Activated CD4-positive, alpha-beta T cell treated with anti-CD3 and anti-CD28 coated beads for 24 hours (primary cell): Measurements from ENCODE around the gene XXYLT1.
"Not testable (repeated sequence)": the region's sequence is repeated elsewhere in the genome, so short reads cannot be mapped to it uniquely, and the experiment has no call there.

Experiments used
- DNase-seq, 2 donors: peaks; one replicate each; pipeline ENCODE4 v3.0.0-alpha.2; 2020; ENCODE audit warnings: low read depth in 2 of 2

Gene XXYLT1

GRCh38 chr3:195250473-195251251 lies 20.3 kb downstream of the XXYLT1 start:
- DNase-seq, result no peak

- no peak for DNase-seq
Observed at GRCh38 chr3:195249858-195250464, 21.0 kb downstream of the XXYLT1 start.

GRCh38 chr3:195249057-195249770 lies 21.7 kb downstream of the XXYLT1 start:
- DNase-seq, result no peak

GRCh38 chr3:195248281-195248680 lies 22.7 kb downstream of the XXYLT1 start:
- no peak for DNase-seq

GRCh38 chr3:195247863-195248189 lies 23.1 kb downstream of the XXYLT1 start:
- no peak for DNase-seq

GRCh38 chr3:195247086-195247862 lies 23.7 kb downstream of the XXYLT1 start:
- DNase-seq, result no peak

- DNase-seq, result no peak
Observed at GRCh38 chr3:195246581-195246995, 24.4 kb downstream of the XXYLT1 start.

GRCh38 chr3:195245531-195245951 lies 25.4 kb downstream of the XXYLT1 start:
- DNase-seq, result no peak

GRCh38 chr3:195241592-195242355 lies 29.2 kb downstream of the XXYLT1 start:
- DNase-seq, result no peak

GRCh38 chr3:195240939-195241338 lies 30.0 kb downstream of the XXYLT1 start:
- DNase-seq, result no peak

- no peak for DNase-seq
Observed at GRCh38 chr3:195240171-195240701, 30.7 kb downstream of the XXYLT1 start.

GRCh38 chr3:195239121-195239520 lies 31.8 kb downstream of the XXYLT1 start:
- no peak for DNase-seq

GRCh38 chr3:195238586-195239118 lies 32.3 kb downstream of the XXYLT1 start:
- no peak for DNase-seq

GRCh38 chr3:195238081-195238571 lies 32.8 kb downstream of the XXYLT1 start:
- DNase-seq, result no peak

- DNase-seq, result no peak
Observed at GRCh38 chr3:195236801-195237570, 34.0 kb downstream of the XXYLT1 start.

GRCh38 chr3:195236076-195236798 lies 34.7 kb downstream of the XXYLT1 start:
- no peak for DNase-seq

GRCh38 chr3:195230244-195230643 lies 40.7 kb downstream of the XXYLT1 start:
- DNase-seq, result no peak

GRCh38 chr3:195228886-195229285 lies 42.1 kb downstream of the XXYLT1 start:
- not testable (repeated sequence) for DNase-seq

GRCh38 chr3:195227871-195228270 lies 43.1 kb downstream of the XXYLT1 start:
- no peak for DNase-seq
